HG02884 (cell line): Measurements from ENCODE around the gene AUTS2.

Experiments used
- ATAC-seq: cut with Tn5 transposase; IDR thresholded peaks from one replicate; pipeline ENCODE4 v1.9.1; 2021; ENCODE audit warnings: mild to moderate bottlenecking, moderate library complexity; ENCODE audit not compliant: unreplicated experiment

Gene AUTS2

GRCh38 chr7:70460071-70460470 lies 861.8 kb downstream of the AUTS2 start:
- ATAC-seq = no peak

GRCh38 chr7:70460562-70460961 lies 862.3 kb downstream of the AUTS2 start:
- no peak for ATAC-seq

- no peak for ATAC-seq
These were observed 865.2 kb downstream of the AUTS2 start for GRCh38 chr7:70463352-70463938.

- no peak for ATAC-seq
These were observed 868.6 kb downstream of the AUTS2 start for GRCh38 chr7:70466725-70467364.

GRCh38 chr7:70470746-70471145 lies 872.5 kb downstream of the AUTS2 start:
- ATAC-seq = no peak

GRCh38 chr7:70472601-70473237 lies 874.4 kb downstream of the AUTS2 start:
- no peak for ATAC-seq

GRCh38 chr7:70474639-70475234 lies 876.5 kb downstream of the AUTS2 start:
- no peak for ATAC-seq

GRCh38 chr7:70477036-70478010 lies 879.0 kb downstream of the AUTS2 start:
- no peak for ATAC-seq

GRCh38 chr7:70479153-70480021 lies 881.1 kb downstream of the AUTS2 start:
- ATAC-seq = no peak

- no peak for ATAC-seq
These were observed 882.8 kb downstream of the AUTS2 start for GRCh38 chr7:70480927-70481569.

GRCh38 chr7:70481570-70482123 lies 883.4 kb downstream of the AUTS2 start:
- ATAC-seq = no peak

- no peak for ATAC-seq
These were observed 886.0 kb downstream of the AUTS2 start for GRCh38 chr7:70484255-70484654.

GRCh38 chr7:70486977-70487376 lies 888.7 kb downstream of the AUTS2 start:
- no peak for ATAC-seq

GRCh38 chr7:70487428-70487827 lies 889.2 kb downstream of the AUTS2 start:
- no peak for ATAC-seq

- no peak for ATAC-seq
These were observed 889.6 kb downstream of the AUTS2 start for GRCh38 chr7:70487886-70488285.

- ATAC-seq = no peak
These were observed 891.5 kb downstream of the AUTS2 start for GRCh38 chr7:70489813-70490212.

GRCh38 chr7:70492625-70493024 lies 894.4 kb downstream of the AUTS2 start:
- no peak for ATAC-seq

GRCh38 chr7:70494225-70495032 lies 896.2 kb downstream of the AUTS2 start:
- no peak for ATAC-seq
